ENCODE results near the gene MDC1.
"Not testable (repeated sequence)": the region's sequence is repeated elsewhere in the genome, so short reads cannot be mapped to it uniquely, and the experiment has no call there.

MDC1 gene

GRCh38 chr6:30724906-30725667 lies 8.0 kb upstream of the MDC1 start:
- DNase-seq (ENCODE audit: low read depth in 1 of 2, low spot score in 1 of 2), result no peak

DNA sequence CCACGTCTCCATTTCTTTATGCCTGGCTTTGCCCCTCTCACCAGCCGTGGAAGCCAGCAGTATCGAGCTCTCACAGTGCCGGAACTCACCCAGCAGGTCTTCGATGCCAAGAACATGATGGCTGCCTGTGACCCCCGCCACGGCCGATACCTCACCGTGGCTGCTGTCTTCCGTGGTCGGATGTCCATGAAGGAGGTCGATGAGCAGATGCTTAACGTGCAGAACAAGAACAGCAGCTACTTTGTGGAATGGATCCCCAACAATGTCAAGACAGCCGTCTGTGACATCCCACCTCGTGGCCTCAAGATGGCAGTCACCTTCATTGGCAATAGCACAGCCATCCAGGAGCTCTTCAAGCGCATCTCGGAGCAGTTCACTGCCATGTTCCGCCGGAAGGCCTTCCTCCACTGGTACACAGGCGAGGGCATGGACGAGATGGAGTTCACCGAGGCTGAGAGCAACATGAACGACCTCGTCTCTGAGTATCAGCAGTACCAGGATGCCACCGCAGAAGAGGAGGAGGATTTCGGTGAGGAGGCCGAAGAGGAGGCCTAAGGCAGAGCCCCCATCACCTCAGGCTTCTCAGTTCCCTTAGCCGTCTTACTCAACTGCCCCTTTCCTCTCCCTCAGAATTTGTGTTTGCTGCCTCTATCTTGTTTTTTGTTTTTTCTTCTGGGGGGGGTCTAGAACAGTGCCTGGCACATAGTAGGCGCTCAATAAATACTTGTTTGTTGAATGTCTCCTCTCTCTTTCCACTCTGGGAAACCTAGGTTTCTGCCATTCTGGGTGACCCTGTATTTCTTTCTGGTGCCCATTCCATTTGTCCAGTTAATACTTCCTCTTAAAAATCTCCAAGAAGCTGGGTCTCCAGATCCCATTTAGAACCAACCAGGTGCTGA lies 7.0 kb upstream of the MDC1 start:
- DNase-seq (ENCODE audit: low read depth in 1 of 2, low spot score in 1 of 2), result not testable (repeated sequence)

DNA sequence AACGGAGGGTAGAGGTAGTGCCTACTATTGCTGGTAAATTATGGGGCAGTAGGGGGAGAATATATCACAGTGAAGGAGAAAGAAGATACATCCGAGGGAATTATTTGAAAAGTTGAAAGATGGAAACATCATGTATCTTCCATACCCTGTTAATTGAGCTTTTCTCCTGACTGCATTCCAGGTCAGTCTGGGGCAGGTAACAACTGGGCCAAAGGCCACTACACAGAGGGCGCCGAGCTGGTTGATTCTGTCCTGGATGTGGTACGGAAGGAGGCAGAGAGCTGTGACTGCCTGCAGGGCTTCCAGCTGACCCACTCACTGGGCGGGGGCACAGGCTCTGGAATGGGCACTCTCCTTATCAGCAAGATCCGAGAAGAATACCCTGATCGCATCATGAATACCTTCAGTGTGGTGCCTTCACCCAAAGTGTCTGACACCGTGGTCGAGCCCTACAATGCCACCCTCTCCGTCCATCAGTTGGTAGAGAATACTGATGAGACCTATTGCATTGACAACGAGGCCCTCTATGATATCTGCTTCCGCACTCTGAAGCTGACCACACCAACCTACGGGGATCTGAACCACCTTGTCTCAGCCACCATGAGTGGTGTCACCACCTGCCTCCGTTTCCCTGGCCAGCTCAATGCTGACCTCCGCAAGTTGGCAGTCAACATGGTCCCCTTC lies 6.2 kb upstream of the MDC1 start:
- not testable (repeated sequence) for DNase-seq (ENCODE audit: low read depth in 1 of 2, low spot score in 1 of 2)

- peak; percentile 81 to 83 for DNase-seq (ENCODE audit: low read depth in 1 of 2, low spot score in 1 of 2)
These were observed 5.4 kb upstream of the MDC1 start for GRCh38 chr6:30722280-30723112.

DNA sequence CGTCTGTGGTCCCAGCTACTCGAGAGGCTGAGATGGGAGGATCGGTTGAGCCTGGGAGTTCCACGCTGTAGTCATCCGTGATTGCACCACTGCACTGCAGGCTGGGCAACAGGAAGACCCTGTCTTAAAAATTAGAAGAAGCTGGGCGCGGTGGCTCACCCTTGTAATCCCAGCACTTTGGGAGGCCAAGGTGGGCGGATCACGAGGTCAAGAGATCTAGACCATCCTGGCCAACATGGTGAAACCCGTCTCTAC lies 4.9 kb upstream of the MDC1 start:
- not testable (repeated sequence) for DNase-seq (ENCODE audit: low read depth in 1 of 2, low spot score in 1 of 2)

DNA sequence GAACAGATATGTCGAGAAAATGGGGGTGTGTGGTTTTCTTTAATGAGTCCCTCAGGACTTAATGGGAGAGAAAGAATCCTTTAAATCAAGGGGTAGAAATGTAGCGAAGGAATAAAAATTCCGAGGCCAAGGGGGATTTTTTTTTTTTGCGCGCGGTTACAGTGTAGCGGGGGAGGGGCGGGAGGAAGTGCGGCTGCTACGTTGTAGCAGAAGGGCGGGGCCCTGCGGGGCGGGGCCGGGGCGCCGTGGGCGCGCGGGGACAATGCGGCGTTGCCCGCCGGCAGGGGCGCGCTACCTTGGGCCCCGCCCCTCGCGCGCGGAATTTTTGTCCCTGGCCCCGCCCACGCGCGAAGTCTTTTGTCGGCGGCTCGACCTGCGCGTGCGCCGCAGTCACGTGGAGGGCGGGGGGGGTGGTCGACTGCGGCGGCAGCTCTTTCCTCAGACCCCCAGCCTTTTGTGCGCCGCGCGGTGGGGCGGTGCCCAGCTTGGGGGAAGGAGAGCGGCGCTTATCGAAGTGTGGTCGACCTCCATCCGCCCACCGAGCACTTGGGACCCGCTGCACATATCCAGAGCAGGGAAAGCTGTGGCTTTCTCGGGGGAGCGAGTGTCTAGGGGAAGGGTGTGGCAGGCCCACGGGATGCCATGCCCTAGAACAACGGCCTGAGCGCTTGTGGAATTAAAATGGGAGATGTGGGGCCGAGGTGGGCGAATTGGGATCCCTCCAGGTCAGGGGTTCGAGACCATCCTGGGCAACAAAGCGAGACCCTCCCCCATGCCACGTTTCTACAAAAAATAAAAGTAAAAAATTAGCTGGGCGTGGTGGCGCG lies 4.3 kb upstream of the MDC1 start:
- peak; percentile 94 for DNase-seq (ENCODE audit: low read depth in 1 of 2, low spot score in 1 of 2)

GRCh38 chr6:30720738-30721197 lies 3.7 kb upstream of the MDC1 start:
- DNase-seq (ENCODE audit: low read depth in 1 of 2, low spot score in 1 of 2), result peak; percentile 43 to 44

- peak; percentile 88 to 95 for DNase-seq (ENCODE audit: low read depth in 1 of 2, low spot score in 1 of 2)
These were observed 3.0 kb upstream of the MDC1 start, which contains the start of gene TUBB for GRCh38 chr6:30719791-30720737. TSS of gene TUBB (plus strand) at chr6:30720352. CDS start at chr6:30720507, 155 bp downstream.

DNA sequence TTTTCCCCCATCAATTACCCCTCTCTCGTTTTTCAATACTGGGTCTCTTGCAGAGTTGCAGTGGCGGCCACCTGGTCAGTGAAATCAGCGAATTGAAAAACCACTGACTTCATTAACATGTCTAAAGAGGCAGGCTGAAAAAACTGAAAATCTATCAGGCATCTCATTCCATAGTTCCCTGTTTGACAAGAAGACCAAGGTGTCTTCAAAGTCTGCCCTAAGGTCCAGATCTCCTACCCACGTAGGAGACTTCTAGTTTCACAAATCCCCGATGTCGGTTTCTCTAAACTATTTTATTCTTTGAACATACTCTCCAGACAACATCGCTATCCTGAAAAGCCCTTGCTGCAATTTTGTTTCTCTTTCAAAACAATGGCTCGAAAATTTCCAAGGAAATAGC lies 2.3 kb upstream of the MDC1 start:
- DNase-seq (ENCODE audit: low read depth in 1 of 2, low spot score in 1 of 2), result no peak

DNA sequence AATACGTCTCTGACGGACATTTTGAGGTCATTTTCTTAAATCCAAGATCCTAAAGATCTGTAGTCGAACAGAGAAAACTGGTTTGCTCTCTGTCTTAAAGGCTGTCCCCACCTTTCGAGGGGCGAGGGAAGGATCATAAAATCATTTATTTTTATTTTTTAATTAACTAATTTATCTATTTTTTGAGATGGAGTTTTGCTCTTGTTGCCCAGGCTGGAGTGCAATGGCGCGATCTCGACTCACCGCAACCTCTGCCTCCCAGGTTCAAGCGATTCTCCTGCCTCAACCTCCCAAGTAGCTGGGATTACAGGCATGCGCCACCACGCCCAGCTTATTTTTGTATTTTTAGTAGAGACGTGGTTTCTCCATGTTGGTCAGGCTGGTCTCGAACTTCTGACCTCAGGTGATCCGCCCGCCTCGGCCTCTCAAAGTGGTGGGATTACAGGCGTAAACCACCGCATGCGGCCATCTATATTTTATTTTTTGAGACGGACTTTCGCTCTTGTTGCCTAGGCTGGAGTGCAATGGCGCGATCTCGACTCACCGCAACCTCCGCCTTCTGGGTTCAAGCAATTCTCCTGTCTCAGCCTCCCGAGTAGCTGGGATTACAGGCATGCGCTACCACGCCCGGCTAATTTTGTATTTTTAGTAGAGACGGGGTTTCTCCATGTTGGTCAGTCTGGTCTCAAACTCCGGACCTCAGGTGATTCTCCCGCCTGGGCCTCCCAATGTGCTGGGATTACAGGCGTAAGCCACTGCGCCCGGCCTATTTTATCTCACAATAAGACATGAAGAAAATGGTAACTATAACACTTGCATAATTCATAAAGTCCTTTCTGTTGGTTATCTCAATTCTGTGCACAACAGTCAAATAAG lies 1.0 kb upstream of the MDC1 start:
- DNase-seq (ENCODE audit: low read depth in 1 of 2, low spot score in 1 of 2), result not testable (repeated sequence)

- DNase-seq (ENCODE audit: low read depth in 1 of 2, low spot score in 1 of 2), result no peak
These were observed 277 bp downstream of the MDC1 start for GRCh38 chr6:30716879-30717128.

- DNase-seq (ENCODE audit: low read depth in 1 of 2, low spot score in 1 of 2), result no peak
These were observed 2.8 kb downstream of the MDC1 start for GRCh38 chr6:30714263-30714662.

- no peak for DNase-seq (ENCODE audit: low read depth in 1 of 2, low spot score in 1 of 2)
These were observed 4.6 kb downstream of the MDC1 start for GRCh38 chr6:30712441-30712945.

DNA sequence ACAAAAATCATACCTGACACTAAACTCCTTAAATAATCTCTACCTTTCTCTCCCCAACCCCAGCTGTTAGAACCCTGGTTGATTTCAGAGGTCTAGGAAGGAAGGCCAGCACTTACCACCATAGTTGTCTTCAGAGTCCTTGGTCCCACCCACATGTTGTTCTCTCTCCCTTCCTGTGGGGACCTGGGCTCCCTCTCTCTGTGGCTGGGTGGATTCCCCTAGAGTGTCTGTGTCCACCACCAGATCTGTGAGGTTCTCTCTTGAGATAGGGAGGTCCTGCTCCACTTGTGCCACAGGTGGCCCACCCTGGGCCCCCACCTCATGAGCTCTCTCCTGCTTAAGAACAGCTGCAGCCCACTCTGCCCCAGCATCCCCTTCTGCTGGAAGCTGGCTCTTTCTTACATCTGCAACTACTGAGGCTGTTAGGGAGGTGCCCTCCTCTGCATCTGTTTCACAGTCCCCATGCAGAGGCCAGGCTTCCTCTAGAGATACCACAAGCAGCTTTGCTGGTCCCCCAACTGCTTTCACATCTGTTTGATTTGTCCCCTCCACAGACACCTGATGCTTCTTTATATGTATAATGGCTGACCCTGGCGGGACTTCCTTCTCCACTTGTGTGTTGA lies 5.2 kb downstream of the MDC1 start:
- DNase-seq (ENCODE audit: low read depth in 1 of 2, low spot score in 1 of 2), result no peak

- no peak for DNase-seq (ENCODE audit: low read depth in 1 of 2, low spot score in 1 of 2)
These were observed 7.8 kb downstream of the MDC1 start for GRCh38 chr6:30709101-30709868.

GRCh38 chr6:30707281-30707850 lies 9.7 kb downstream of the MDC1 start:
- DNase-seq (ENCODE audit: low read depth in 1 of 2, low spot score in 1 of 2), result no peak
